Central memory CD4-positive, alpha-beta T cell (primary cell): ENCODE measurements around the gene MKRN1.
"Not testable (repeated sequence)": the region's sequence is repeated elsewhere in the genome, so short reads cannot be mapped to it uniquely, and the experiment has no call there.

Experiments
- DNase-seq: peaks from one replicate; pipeline ENCODE4 v3.0.0; 2022
- total RNA-seq, 3 experiments: gene quantifications; one replicate each; lab custom pipeline; 2026; lab: John Stamatoyannopoulos, UW

Gene MKRN1, protein sequence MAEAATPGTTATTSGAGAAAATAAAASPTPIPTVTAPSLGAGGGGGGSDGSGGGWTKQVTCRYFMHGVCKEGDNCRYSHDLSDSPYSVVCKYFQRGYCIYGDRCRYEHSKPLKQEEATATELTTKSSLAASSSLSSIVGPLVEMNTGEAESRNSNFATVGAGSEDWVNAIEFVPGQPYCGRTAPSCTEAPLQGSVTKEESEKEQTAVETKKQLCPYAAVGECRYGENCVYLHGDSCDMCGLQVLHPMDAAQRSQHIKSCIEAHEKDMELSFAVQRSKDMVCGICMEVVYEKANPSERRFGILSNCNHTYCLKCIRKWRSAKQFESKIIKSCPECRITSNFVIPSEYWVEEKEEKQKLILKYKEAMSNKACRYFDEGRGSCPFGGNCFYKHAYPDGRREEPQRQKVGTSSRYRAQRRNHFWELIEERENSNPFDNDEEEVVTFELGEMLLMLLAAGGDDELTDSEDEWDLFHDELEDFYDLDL
- total RNA-seq = 74.1 to 196 (median 160) reads per million in 3 experiments

- DNase-seq = peak; percentile 90
These were observed at the start of gene MKRN1 for GRCh38 chr7:140479062-140479738. Gene MKRN1 (minus strand): TSS chr7:140479505. CDS start chr7:140479344, 161 bp downstream.

GRCh38 chr7:140526787-140527664, 47.7 kb upstream of the MKRN1 start:
- DNase-seq = no peak

DNA sequence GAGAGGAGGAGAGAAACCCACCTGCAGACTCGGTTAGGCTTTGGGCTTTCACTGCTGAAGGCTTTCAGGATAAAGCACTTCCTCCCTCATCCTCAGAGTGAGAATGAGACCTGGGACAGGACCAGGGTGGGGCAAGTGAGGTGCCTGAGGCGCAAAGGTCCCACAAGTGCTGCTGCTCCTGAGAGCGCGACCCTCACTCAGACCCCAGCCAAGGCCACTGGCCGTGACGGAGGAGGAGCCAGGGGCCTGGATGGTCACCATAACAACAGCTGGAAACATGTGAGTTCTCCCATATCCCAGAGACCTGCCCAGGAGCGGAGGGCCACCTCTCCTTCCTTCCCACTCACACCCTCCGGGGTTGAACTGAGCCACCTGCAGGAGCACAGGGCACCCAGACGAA, 46.9 kb upstream of the MKRN1 start:
- no peak for DNase-seq

GRCh38 chr7:140525743-140526142, 46.4 kb upstream of the MKRN1 start:
- peak; percentile 42 for DNase-seq

DNA sequence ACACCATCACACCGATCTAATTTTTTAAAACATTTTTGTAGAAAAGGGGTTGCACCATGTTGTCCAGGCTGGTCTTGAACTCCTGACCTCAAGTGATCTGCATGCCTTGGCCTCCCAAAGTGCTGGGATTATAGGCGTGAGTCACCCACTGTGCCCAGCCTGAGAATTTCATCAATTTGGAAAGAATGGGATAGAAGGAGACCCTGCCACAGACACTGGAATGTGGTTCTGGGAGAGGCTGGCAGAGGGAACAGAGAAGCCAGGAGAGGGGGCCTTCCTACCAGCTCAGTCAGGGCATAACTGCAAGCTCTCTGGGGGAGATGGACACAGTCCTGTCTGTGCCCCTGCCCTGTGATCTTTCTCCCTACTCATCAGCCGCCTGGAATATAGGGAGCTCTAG, 42.1 kb upstream of the MKRN1 start:
- DNase-seq = no peak

GRCh38 chr7:140519007-140519399, 39.7 kb upstream of the MKRN1 start:
- no peak for DNase-seq

- no peak for DNase-seq
These were observed 39.2 kb upstream of the MKRN1 start for GRCh38 chr7:140518370-140519006.

GRCh38 chr7:140517546-140518369, 38.5 kb upstream of the MKRN1 start:
- peak; percentile 55 for DNase-seq

DNA sequence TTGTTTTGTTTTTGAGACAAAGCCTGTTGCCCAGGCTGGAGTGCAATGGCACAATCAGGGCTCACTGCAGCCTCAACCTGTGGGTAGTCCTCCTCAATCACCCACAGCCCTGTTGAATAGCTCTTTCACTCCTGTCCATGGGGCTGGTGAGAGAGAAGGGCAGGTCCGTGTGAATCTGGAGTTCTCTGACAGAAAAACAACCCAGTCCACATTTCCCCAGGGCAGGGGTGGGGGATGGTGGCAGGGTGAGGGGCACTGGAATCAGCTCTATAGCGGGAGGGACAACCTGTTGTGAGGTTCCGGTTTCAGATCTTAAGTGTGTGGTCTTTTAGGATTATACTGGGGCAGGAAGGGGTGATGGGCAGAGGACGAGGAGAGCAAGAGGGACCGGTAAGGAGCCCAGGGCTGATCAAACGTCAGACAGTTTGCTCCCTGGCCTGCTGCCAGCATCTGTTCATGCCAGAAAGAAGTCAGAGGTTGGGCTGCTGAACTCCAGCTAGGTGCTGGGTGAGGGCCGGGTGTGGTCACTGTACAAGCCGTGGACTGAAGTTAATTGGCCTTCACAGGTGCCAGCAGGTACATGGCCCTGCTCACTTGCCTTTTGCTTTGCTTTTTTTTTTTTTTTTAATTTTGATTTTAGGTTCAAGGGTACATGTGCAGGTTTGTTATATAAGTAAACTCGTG, 33.2 kb upstream of the MKRN1 start:
- no peak for DNase-seq

DNA sequence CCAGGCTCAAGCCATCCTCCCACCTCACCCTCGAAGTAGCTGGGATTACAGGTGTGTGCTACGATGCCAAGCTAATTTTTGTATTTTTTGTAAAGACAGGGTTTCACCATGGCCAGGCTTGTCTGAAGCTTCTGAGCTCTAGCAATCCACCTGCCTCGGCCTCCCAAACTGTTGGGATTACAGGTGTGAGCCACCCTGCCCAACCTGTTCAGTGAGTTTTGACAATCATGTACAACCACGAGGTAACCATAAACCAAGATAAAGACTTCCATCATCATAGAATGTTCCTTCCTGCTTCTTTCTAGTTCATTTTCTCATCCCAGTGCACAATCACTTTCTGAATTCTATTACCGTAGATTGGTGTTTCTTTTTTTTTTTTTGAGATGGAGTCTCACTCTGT, 30.5 kb upstream of the MKRN1 start:
- no peak for DNase-seq

- not testable (repeated sequence) for DNase-seq
These were observed 28.3 kb upstream of the MKRN1 start for GRCh38 chr7:140507556-140507955.

- no peak for DNase-seq
These were observed 27.6 kb upstream of the MKRN1 start for GRCh38 chr7:140506788-140507464.

GRCh38 chr7:140501966-140502365, 22.7 kb upstream of the MKRN1 start:
- DNase-seq = no peak

GRCh38 chr7:140497807-140498206, 18.5 kb upstream of the MKRN1 start:
- not testable (repeated sequence) for DNase-seq

DNA sequence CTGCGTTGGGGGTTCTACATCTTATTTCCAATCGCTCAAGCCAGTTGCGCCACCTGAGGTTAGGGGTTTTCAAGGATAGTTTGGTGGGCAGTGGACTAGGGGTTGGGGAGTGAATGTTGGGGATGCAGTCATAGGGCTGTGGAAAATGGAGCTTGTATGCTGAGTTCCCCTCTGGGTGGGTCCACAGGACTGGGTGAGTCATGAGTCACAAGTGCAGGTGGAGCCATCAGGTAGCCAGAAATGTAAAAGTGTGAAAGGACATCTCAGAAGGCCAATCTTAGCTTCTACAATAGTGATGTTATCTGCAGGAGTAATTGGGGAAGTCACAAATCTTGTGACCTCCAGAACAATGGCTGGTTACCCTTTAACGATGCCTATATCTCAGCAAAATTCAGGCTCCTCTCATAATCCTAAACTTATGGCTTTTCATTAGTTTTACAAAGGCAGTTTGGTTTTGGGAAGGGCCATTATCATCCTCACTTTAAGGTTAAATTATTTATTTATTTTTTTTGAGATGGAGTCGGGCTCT, 18.0 kb upstream of the MKRN1 start:
- DNase-seq = no peak

DNA sequence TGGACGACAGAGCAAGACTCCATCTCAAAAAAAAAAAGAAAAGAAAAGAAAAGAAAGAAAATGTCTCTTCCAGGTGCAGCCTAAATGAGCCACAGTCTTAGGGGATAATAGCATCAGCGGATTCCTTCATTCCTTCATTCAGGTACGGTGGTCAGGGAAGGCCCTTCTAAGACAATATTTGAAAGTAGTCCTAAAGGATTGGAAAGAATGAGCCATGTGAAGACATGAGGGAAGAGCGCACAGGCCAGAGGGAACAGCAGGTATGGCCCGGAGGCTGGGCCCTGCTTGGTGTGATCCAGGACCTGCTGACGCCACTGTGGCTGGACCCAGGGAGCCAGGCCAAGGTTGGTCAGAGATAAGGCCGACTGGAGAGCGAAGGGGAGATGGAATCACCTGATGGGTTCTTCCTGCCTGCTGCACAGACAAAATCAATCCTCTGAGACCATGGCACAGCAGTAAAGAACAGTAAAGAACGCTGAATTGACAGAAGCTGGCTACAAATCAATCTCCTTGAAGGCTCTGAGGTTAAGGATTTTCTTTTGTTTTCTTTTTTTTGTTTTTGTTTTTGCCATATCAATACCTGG, 16.3 kb upstream of the MKRN1 start:
- DNase-seq = no peak

GRCh38 chr7:140494867-140495266, 15.6 kb upstream of the MKRN1 start:
- no peak for DNase-seq

DNA sequence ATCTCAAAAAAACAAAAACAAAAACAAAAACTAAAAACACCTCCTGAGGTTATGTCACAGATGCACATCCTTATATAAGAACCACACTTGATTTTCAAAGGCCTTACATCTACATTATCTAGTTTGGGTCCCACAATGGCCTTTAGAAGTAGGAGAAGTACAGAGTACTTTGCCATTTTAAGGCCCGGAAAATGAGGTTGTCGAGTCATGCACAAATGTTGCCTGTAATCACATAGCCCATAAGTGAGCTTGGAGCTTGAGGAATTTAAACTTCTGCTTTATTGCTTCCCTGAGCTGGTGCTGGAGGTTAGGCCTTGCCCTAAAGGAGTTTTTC, 9.7 kb upstream of the MKRN1 start:
- DNase-seq = no peak

- DNase-seq = no peak
These were observed 6.4 kb upstream of the MKRN1 start for GRCh38 chr7:140485500-140486265.
